GOT3 (cell line): Measurements from ENCODE around the gene KRTAP23-1.

Experiments used
- DNase-seq: peaks from one replicate; lab custom pipeline; 2025; ENCODE audit warnings: mixed read lengths; lab: John Stamatoyannopoulos, UW

Gene KRTAP23-1

GRCh38 chr21:30306884-30307283 is 41.5 kb downstream of the KRTAP23-1 start:
- no peak for DNase-seq

DNA sequence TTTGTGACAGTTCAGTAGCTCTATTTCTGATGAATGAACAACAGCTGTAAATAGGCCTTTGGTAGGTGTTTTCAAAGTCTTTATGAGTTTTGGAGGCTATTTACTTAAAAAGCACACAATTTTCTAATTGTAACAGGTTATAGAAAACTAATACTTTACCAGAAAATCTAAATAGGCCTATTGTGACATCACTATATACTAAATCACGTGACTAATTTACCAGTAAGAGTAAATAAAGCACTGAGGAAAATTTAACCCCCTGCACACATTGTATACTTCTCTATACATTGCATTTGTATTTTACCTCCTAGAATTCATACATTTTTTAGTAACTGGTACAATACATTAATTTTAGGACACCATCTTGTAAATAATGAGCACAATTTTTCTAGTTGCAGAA is 43.3 kb downstream of the KRTAP23-1 start:
- DNase-seq = no peak
